Keratinocyte (primary cell): Measurements from ENCODE around the gene DNAH2. TPM values are rescaled to one million over a fixed set of nuclear protein-coding genes. Genes with fewer than 3 reads are reported as not detected.

Experiments used
- DNase-seq: peaks from one replicate; pipeline ENCODE4 v3.0.0-alpha.2; 2011; ENCODE audit warnings: low read depth, missing footprints, low spot score
- FAIRE-seq: peaks from 2 replicates; lab custom pipeline; 2011; peaks lifted over from hg19 to GRCh38; lab: Jason Lieb, UNC
- H2AFZ ChIP-seq: 2 replicates; pipeline ENCODE4 v1.6.0; 2012; ENCODE audit warnings: low read length, control low read depth, inconsistent platforms; ENCODE audit not compliant: control insufficient read depth
- H3K27ac ChIP-seq: 2 replicates; pipeline ENCODE4 v1.5.1; 2011; ENCODE audit warnings: low read length; ENCODE audit not compliant: control insufficient read depth, insufficient read depth
- H3K27me3 ChIP-seq: 3 replicates; pipeline ENCODE4 v1.6.0; 2011; ENCODE audit warnings: low read length; ENCODE audit not compliant: control insufficient read depth, insufficient read depth; ENCODE audit errors: extremely low read depth
- H3K36me3 ChIP-seq, 2 experiments: 2 replicates in 1 of 2; 3 replicates in 1 of 2; pipeline ENCODE4 v1.5.1; 2011; ENCODE audit warnings: low read length in 2 of 2, mild to moderate bottlenecking in 1 of 2; ENCODE audit not compliant: control insufficient read depth in 2 of 2, insufficient read depth in 2 of 2; ENCODE audit errors: extremely low read depth in 1 of 2
- H3K4me1 ChIP-seq: 3 replicates; pipeline ENCODE4 v1.5.1; 2011; ENCODE audit warnings: low read length; ENCODE audit not compliant: control insufficient read depth, insufficient read depth; ENCODE audit errors: extremely low read depth
- H3K4me2 ChIP-seq: 3 replicates; pipeline ENCODE4 v1.6.0; 2011; ENCODE audit warnings: low read depth, low read length; ENCODE audit not compliant: control insufficient read depth, insufficient read depth; ENCODE audit errors: extremely low read depth
- H3K4me3 ChIP-seq, 3 experiments: fragments of 200-600 bp in 1 of 3; sonication (generic) in 1 of 3; 2 replicates in 2 of 3; 3 replicates in 1 of 3; pipeline ENCODE4 v1.5.1; 2011 to 2016; ENCODE audit warnings: low read length in 3 of 3, mild to moderate bottlenecking in 3 of 3, control low read depth in 2 of 3, inconsistent platforms in 1 of 3, low read depth in 1 of 3, mixed read lengths in 1 of 3, mixed run types in 1 of 3, moderate library complexity in 1 of 3; ENCODE audit not compliant: control insufficient read depth in 2 of 3, insufficient read depth in 2 of 3; ENCODE audit errors: extremely low read depth in 1 of 3
- H3K79me2 ChIP-seq: 2 replicates; pipeline ENCODE4 v1.6.0; 2012; ENCODE audit warnings: low read length; ENCODE audit not compliant: control insufficient read depth, insufficient read depth
- H3K9ac ChIP-seq: 3 replicates; pipeline ENCODE4 v1.6.0; 2011; ENCODE audit warnings: low read length; ENCODE audit not compliant: control insufficient read depth, insufficient read depth; ENCODE audit errors: extremely low read depth
- H3K9me1 ChIP-seq: 3 replicates; pipeline ENCODE4 v1.6.0; 2011; ENCODE audit warnings: low read length; ENCODE audit not compliant: control insufficient read depth, insufficient read depth; ENCODE audit errors: extremely low read depth
- H3K9me3 ChIP-seq: 2 replicates; pipeline ENCODE4 v1.5.1; 2012; ENCODE audit warnings: low read depth, low read length; ENCODE audit not compliant: control insufficient read depth
- H4K20me1 ChIP-seq: 3 replicates; pipeline ENCODE4 v1.6.0; 2011; ENCODE audit warnings: low read length; ENCODE audit not compliant: control insufficient read depth, insufficient read depth; ENCODE audit errors: extremely low read depth
- EZH2 ChIP-seq: IDR thresholded peaks from one replicate; pipeline ENCODE4 v1.6.1; 2012; ENCODE audit warnings: inconsistent platforms, mild to moderate bottlenecking, low read length, moderate library complexity
- dilution Hi-C: fragments of 300-500 bp; cut with MboI; formaldehyde crosslinking; loops from one replicate; pipeline ENCODE4 v1.7.0; 2020; ENCODE audit warnings: low sequenced_read_pairs; ENCODE audit not compliant: extremely low pct_ligation_motif_present
- polyA plus RNA-seq, 5 experiments: library from polyadenylated mRNA; depleted of rRNA in 3 of 5; stranded (reverse) in 3 of 5; stranded (forward) in 1 of 5; unstranded in 1 of 5; fragments of >200 nt; gene quantifications; 1 replicate in 1 of 5; 2 replicates in 3 of 5; 3 replicates in 1 of 5; pipeline versions ENCODE4 v1.2.1 to v1.2.3, GENCODE V29; 2011 to 2012; ENCODE audit warnings: missing spikeins in 2 of 5, low read depth in 1 of 5, low replicate concordance in 1 of 5
- TF ChIP-seq, protein P1 (sequence below), 3 experiments: IDR thresholded peaks in 1 of 3; conservative IDR thresholded peaks in 1 of 3; optimal IDR thresholded peaks in 1 of 3; 2 replicates in 2 of 3; 3 replicates in 1 of 3; pipeline versions ENCODE3 to v1.5.1; 2011; ENCODE audit warnings: low read length in 3 of 3, mild to moderate bottlenecking in 3 of 3, moderate library complexity in 2 of 3, control low read depth in 1 of 3, inconsistent platforms in 1 of 3; ENCODE audit not compliant: insufficient read depth in 2 of 3; ENCODE audit errors: extremely low read depth in 1 of 3

The DNAH2 gene
- polyA plus RNA-seq, 1 donor (not counting 4 experiments of a cell fraction or from before 2014, with no cell fraction given), result 0.13 TPM

DNA sequence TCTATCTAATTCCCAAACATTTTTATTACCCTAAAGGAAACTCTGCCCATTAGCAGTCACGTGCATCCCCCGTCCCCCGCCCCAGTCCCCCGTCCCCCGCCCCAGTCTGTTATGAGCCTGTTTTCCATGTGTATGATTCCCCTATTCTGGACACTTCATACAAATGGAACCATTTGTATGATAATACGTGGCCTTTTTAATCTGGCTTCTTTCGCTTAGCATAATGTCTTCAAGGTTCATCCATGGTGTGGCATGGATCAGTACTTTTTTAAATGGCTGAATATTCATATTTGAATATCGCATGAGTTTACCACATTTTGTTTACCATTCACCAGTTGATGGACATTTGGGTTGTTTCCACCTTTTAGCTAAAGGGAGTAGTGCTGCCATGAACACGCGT lies 49.5 kb downstream of the DNAH2 start:
- no peak overlapping the region for H3K27ac ChIP-seq
- dilution Hi-C loops, result no loop called here
- no peaks in the 10 kb centered on the region for H3K9me1 ChIP-seq
- no peaks in the 10 kb centered on the region for H3K79me2 ChIP-seq
- H3K4me1 ChIP-seq, result no peaks in the 10 kb centered on the region
- DNase-seq, result no peak
- FAIRE-seq, result no peak
- no peak overlapping the region for H3K9ac ChIP-seq
- no peaks in the 10 kb centered on the region for H3K27me3 ChIP-seq
- no peak overlapping the region for H2AFZ ChIP-seq
- H3K4me2 ChIP-seq, result no peak overlapping the region
- no peaks in the 10 kb centered on the region for H3K9me3 ChIP-seq
- no peaks in the 10 kb centered on the region for H4K20me1 ChIP-seq
- H3K36me3 ChIP-seq, result no peaks in the 10 kb centered on the region
- no peak overlapping the region for H3K4me3 ChIP-seq
- no peak for TF ChIP-seq EZH2
- TF ChIP-seq, protein P1, sequence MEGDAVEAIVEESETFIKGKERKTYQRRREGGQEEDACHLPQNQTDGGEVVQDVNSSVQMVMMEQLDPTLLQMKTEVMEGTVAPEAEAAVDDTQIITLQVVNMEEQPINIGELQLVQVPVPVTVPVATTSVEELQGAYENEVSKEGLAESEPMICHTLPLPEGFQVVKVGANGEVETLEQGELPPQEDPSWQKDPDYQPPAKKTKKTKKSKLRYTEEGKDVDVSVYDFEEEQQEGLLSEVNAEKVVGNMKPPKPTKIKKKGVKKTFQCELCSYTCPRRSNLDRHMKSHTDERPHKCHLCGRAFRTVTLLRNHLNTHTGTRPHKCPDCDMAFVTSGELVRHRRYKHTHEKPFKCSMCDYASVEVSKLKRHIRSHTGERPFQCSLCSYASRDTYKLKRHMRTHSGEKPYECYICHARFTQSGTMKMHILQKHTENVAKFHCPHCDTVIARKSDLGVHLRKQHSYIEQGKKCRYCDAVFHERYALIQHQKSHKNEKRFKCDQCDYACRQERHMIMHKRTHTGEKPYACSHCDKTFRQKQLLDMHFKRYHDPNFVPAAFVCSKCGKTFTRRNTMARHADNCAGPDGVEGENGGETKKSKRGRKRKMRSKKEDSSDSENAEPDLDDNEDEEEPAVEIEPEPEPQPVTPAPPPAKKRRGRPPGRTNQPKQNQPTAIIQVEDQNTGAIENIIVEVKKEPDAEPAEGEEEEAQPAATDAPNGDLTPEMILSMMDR (optimal IDR thresholded peaks at IDR 0.05 in 1 of 3, IDR thresholded peaks at IDR 0.05 in 1 of 3, conservative IDR thresholded peaks at IDR 0.05 in 1 of 3; ENCODE audit: extremely low read depth in 1 of 3, insufficient read depth in 2 of 3, low read length in 3 of 3), result no peak

DNA sequence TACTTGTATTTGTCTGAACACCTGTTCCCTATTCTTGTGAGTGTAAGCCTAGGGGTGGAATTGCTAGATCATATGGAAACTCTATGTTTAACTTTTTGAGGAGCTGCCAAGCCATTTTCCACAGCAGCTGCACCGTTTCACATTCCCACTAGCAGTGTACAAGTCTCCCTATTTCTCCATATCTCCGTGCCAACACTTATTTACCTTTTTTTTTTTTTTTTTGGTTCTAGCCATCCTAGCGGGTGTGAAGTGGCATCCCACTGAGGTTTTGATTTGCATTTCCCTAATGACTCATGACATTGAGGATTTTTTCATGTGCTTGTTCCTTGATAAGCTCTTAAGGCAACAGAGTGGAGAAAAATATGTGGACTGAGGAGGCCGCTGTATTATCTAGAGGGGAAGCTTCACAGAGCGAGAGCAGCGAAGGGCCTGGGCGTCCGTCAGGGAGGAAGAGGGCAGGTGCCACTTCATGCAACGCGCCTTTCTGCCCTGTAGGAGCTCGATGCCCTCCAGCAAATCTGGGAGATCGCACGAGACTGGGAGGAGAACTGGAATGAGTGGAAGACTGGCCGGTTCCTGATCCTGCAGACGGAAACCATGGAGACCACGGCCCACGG lies 50.0 kb downstream of the DNAH2 start:
- H2AFZ ChIP-seq, result no peak overlapping the region
- H3K4me1 ChIP-seq, result no peaks in the 10 kb centered on the region
- TF ChIP-seq, protein P1 (optimal IDR thresholded peaks at IDR 0.05 in 1 of 3, IDR thresholded peaks at IDR 0.05 in 1 of 3, conservative IDR thresholded peaks at IDR 0.05 in 1 of 3; ENCODE audit: extremely low read depth in 1 of 3, insufficient read depth in 2 of 3, low read length in 3 of 3), result no peak
- no peak overlapping the region for H3K9ac ChIP-seq
- no peaks in the 10 kb centered on the region for H3K9me1 ChIP-seq
- no peak overlapping the region for H3K27ac ChIP-seq
- dilution Hi-C loops, result no loop called here
- no peaks in the 10 kb centered on the region for H3K79me2 ChIP-seq
- no peak for FAIRE-seq
- H4K20me1 ChIP-seq, result no peaks in the 10 kb centered on the region
- no peak for DNase-seq
- H3K4me2 ChIP-seq, result peak overlapping the region; percentile 32
- H3K36me3 ChIP-seq, result no peaks in the 10 kb centered on the region
- H3K9me3 ChIP-seq, result no peaks in the 10 kb centered on the region
- no peaks in the 10 kb centered on the region for H3K27me3 ChIP-seq
- no peak overlapping the region for H3K4me3 ChIP-seq
